Kidney epithelial cell (primary cell): ENCODE measurements around the gene TEX264. TPM values are rescaled to one million over a fixed set of nuclear protein-coding genes. Genes with fewer than 3 reads are reported as not detected.

Experiments used
- DNase-seq: peaks from one replicate; pipeline ENCODE4 v3.0.0-alpha.2; 2010; ENCODE audit warnings: low read depth
- H3K27me3 ChIP-seq: 2 replicates; pipeline ENCODE4 v1.6.0; 2011; ENCODE audit warnings: low read length; ENCODE audit not compliant: control insufficient read depth, insufficient read depth
- H3K36me3 ChIP-seq: 2 replicates; pipeline ENCODE4 v1.5.1; 2011; ENCODE audit warnings: low read length; ENCODE audit not compliant: control insufficient read depth, insufficient read depth
- H3K4me3 ChIP-seq: 2 replicates; pipeline ENCODE4 v1.5.1; 2011; ENCODE audit warnings: low read depth, mild to moderate bottlenecking, control low read depth, low read length
- total RNA-seq: library from RNA; depleted of rRNA; stranded (reverse); fragments of >200 nt; gene quantifications from 2 replicates; pipeline ENCODE4 v1.2.3, GENCODE V29; 2015
- TF ChIP-seq, protein P1 (sequence below): IDR thresholded peaks from 2 replicates; pipeline ENCODE4 v1.5.1; 2011; ENCODE audit warnings: mild to moderate bottlenecking, moderate library complexity, low read length, control low read depth, inconsistent platforms; ENCODE audit not compliant: insufficient read depth, poor library complexity, severe bottlenecking

The TEX264 gene
- total RNA-seq, 1 donor from 2014 or later = 75.7 TPM

GRCh38 chr3:51706788-51707731 lies 36.0 kb downstream of the TEX264 start, which contains the start of gene GRM2:
GRM2 (plus strand) TSS chr3:51707068; CDS start chr3:51708984, 1,916 bp downstream.
- TF ChIP-seq, protein P1, sequence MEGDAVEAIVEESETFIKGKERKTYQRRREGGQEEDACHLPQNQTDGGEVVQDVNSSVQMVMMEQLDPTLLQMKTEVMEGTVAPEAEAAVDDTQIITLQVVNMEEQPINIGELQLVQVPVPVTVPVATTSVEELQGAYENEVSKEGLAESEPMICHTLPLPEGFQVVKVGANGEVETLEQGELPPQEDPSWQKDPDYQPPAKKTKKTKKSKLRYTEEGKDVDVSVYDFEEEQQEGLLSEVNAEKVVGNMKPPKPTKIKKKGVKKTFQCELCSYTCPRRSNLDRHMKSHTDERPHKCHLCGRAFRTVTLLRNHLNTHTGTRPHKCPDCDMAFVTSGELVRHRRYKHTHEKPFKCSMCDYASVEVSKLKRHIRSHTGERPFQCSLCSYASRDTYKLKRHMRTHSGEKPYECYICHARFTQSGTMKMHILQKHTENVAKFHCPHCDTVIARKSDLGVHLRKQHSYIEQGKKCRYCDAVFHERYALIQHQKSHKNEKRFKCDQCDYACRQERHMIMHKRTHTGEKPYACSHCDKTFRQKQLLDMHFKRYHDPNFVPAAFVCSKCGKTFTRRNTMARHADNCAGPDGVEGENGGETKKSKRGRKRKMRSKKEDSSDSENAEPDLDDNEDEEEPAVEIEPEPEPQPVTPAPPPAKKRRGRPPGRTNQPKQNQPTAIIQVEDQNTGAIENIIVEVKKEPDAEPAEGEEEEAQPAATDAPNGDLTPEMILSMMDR = no peak
- peaks cover 1% of the 10 kb centered on the region for H3K36me3 ChIP-seq
- peak; percentile 43 for DNase-seq
- H3K27me3 ChIP-seq = peaks cover 23% of the 10 kb centered on the region
- H3K4me3 ChIP-seq = peak within 1 kb of the TSS; percentile 19

- TF ChIP-seq, protein P1 = no peak
- no peak for DNase-seq
- Histone ChIP-seq H3K27me3 (peaks cover 23% of the 10 kb centered on the region), H3K36me3 (peaks cover 1% of the 10 kb centered on the region), H3K4me3 (no peak overlapping the region)
Measured at GRCh38 chr3:51708216-51708845, 37.3 kb downstream of the TEX264 start.

GRCh38 chr3:51709004-51709420 lies 38.0 kb downstream of the TEX264 start:
- no peak overlapping the region for H3K4me3 ChIP-seq
- H3K27me3 ChIP-seq = peaks cover 23% of the 10 kb centered on the region
- TF ChIP-seq, protein P1 = no peak
- DNase-seq = no peak
- peaks cover 1% of the 10 kb centered on the region for H3K36me3 ChIP-seq

- TF ChIP-seq, protein P1 = no peak
- Histone ChIP-seq H3K27me3 (peaks cover 23% of the 10 kb centered on the region), H3K4me3 (no peak overlapping the region), H3K36me3 (peaks cover 1% of the 10 kb centered on the region)
- no peak for DNase-seq
Measured at GRCh38 chr3:51709675-51710074, 38.6 kb downstream of the TEX264 start.

DNA sequence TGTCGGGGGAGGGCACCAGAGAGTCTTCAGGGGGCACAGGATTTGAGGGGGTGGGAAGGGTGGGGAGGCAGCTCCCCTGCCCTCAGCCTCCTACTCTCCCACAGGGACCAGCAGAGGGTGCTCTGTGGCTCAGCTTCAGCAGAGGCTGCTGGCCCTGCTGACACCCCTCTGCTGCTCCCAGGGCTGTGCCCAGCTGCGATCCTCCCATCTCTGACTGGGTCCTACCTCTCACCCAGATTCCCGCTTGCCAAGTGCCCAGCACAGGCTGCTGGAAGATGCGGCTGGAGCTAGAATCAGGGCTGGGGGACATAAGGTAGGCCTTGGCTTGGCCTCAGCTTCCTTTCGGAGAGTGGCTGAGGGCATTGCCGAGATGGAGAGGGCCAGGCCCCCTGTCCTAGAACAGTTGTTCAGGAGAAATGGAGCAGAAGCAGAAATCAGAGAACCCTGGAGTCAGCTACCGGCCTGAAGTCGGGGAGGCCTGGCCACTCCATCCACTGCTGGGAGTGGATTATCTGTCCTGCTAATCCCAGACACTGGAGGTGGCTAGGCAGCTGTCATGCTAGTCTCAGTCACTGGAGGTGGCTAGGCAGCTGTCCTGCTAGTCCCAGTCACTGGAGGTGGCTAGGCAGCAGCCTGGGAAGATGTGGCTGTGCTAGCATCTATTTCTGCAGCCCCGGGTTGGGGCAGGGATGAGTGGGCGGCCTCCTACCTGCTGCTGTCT lies 39.7 kb downstream of the TEX264 start:
- TF ChIP-seq, protein P1 = peak; percentile 27
- Histone ChIP-seq H3K36me3 (peaks cover 1% of the 10 kb centered on the region), H3K27me3 (peaks cover 23% of the 10 kb centered on the region), H3K4me3 (no peak overlapping the region)
- no peak for DNase-seq
